IMR-90 (cell line): ENCODE data around the gene RYR3. TPM values are rescaled to one million over a fixed set of nuclear protein-coding genes. Genes with fewer than 3 reads are reported as not detected.

Source experiments
- ATAC-seq: fragments of 200-7000 bp; cut with Tn5 transposase; 2 replicates; pipeline ENCODE4 v1.9.1; 2020; ENCODE audit warnings: low read depth, mild to moderate bottlenecking, moderate library complexity
- BruUV-seq: library from RNA; stranded (reverse); fragments of 400-500 nt; replicated peaks from 2 replicates; lab custom pipeline; 2021; lab: Mats Ljungman, UMichigan
- CTCF ChIA-PET: fragments of 300-600 bp; formaldehyde crosslinking; extraction: SDS; loops from one replicate; lab custom pipeline; 2021; ENCODE audit warnings: antibody characterized with exemption; lab: Yijun Ruan, JAX
- POLR2A ChIA-PET: fragments of 300-600 bp; sonication (Branson Sonifier 250); formaldehyde crosslinking; loops from one replicate; lab custom pipeline; 2022; ENCODE audit warnings: antibody characterized with exemption; ENCODE audit not compliant: unreplicated experiment; lab: Charles Lee
- DNase-seq: peaks from one replicate; pipeline ENCODE4 v3.0.0; 2013
- H2AFZ ChIP-seq: replicated peaks from 2 replicates; pipeline ENCODE3; 2013; ENCODE audit warnings: low read length, mild to moderate bottlenecking; ENCODE audit not compliant: poor library complexity
- H2AK5ac ChIP-seq: 2 replicates; pipeline ENCODE4 v1.6.1; 2013; ENCODE audit warnings: low read depth, low read length, inconsistent platforms
- H2AK9ac ChIP-seq: replicated peaks from 2 replicates; pipeline ENCODE3; 2013; ENCODE audit warnings: mild to moderate bottlenecking, low read depth, low read length, moderate library complexity; ENCODE audit not compliant: poor library complexity
- H2BK120ac ChIP-seq: 2 replicates; pipeline ENCODE4 v1.6.1; 2013; ENCODE audit warnings: low read depth, low read length, inconsistent platforms
- H2BK15ac ChIP-seq: 3 replicates; pipeline ENCODE4 v1.6.1; 2013; ENCODE audit warnings: low read depth, low read length, inconsistent platforms
- H2BK20ac ChIP-seq: 2 replicates; pipeline ENCODE4 v1.6.1; 2013; ENCODE audit warnings: low read depth, mild to moderate bottlenecking, inconsistent platforms, low read length, moderate library complexity
- H2BK5ac ChIP-seq: 2 replicates; pipeline ENCODE4 v1.6.1; 2013; ENCODE audit warnings: mild to moderate bottlenecking, low read depth, low read length, inconsistent platforms; ENCODE audit not compliant: poor library complexity, severe bottlenecking
- H3K14ac ChIP-seq: replicated peaks from 2 replicates; pipeline ENCODE4 v1.6.1; 2013; ENCODE audit warnings: low read depth, low read length, inconsistent platforms
- H3K18ac ChIP-seq: 2 replicates; pipeline ENCODE4 v1.6.1; 2013; ENCODE audit warnings: low read depth, low read length, control low read depth
- H3K23ac ChIP-seq: 2 replicates; pipeline ENCODE4 v1.6.1; 2013; ENCODE audit warnings: low read depth, low read length, inconsistent platforms
- H3K27ac ChIP-seq: 2 replicates; pipeline ENCODE4 v1.5.1; 2013; ENCODE audit warnings: mild to moderate bottlenecking, control low read depth, low read length; ENCODE audit not compliant: insufficient read depth
- H3K27me3 ChIP-seq: 2 replicates; pipeline ENCODE4 v1.6.1; 2013; ENCODE audit warnings: low read length; ENCODE audit not compliant: control insufficient read depth, insufficient read depth
- H3K36me3 ChIP-seq: 2 replicates; pipeline ENCODE4 v1.6.1; 2013; ENCODE audit warnings: low read length, mixed read lengths; ENCODE audit not compliant: control insufficient read depth, insufficient read depth
- H3K4ac ChIP-seq: 2 replicates; pipeline ENCODE4 v1.6.1; 2013; ENCODE audit warnings: low read depth, low read length, inconsistent platforms
- H3K4me1 ChIP-seq: 2 replicates; pipeline ENCODE4 v1.6.1; 2013; ENCODE audit warnings: low read length, mixed read lengths; ENCODE audit not compliant: control insufficient read depth, insufficient read depth
- H3K4me2 ChIP-seq: 2 replicates; pipeline ENCODE4 v1.6.1; 2013; ENCODE audit warnings: low read depth, mild to moderate bottlenecking, control low read depth, low read length, moderate library complexity
- H3K4me3 ChIP-seq: 2 replicates; pipeline ENCODE4 v1.5.1; 2013; ENCODE audit warnings: low read depth, mild to moderate bottlenecking, control low read depth, low read length, moderate library complexity; ENCODE audit not compliant: insufficient read depth
- H3K56ac ChIP-seq: 2 replicates; pipeline ENCODE4 v1.6.1; 2013; ENCODE audit warnings: low read length, inconsistent platforms; ENCODE audit not compliant: insufficient read depth; ENCODE audit errors: extremely low read depth
- H3K79me1 ChIP-seq, 2 experiments: 2 replicates each; pipeline ENCODE4 v1.6.1; 2013; ENCODE audit warnings: low read length in 2 of 2, inconsistent platforms in 1 of 2, low read depth in 1 of 2
- H3K9ac ChIP-seq: 2 replicates; pipeline ENCODE4 v1.6.1; 2013; ENCODE audit warnings: low read depth, low read length, control low read depth
- H3K9me1 ChIP-seq: 2 replicates; pipeline ENCODE4 v1.6.1; 2013; ENCODE audit warnings: low read length, inconsistent platforms; ENCODE audit not compliant: insufficient read depth
- H3K9me3 ChIP-seq: 2 replicates; pipeline ENCODE4 v1.6.1; 2013; ENCODE audit warnings: low read length; ENCODE audit not compliant: control insufficient read depth, insufficient read depth
- H4K20me1 ChIP-seq: 2 replicates; pipeline ENCODE4 v1.6.1; 2013; ENCODE audit warnings: low read length, inconsistent platforms; ENCODE audit not compliant: insufficient read depth
- H4K5ac ChIP-seq: 2 replicates; pipeline ENCODE4 v1.6.1; 2013; ENCODE audit warnings: mild to moderate bottlenecking, low read depth, low read length, control low read depth
- H4K8ac ChIP-seq, 2 experiments: 2 replicates each; pipeline ENCODE4 v1.6.1; 2013; ENCODE audit warnings: low read depth in 2 of 2, low read length in 2 of 2, control low read depth in 1 of 2, inconsistent platforms in 1 of 2
- H4K91ac ChIP-seq: 2 replicates; pipeline ENCODE4 v1.6.1; 2013; ENCODE audit warnings: low read depth, low read length, inconsistent platforms; ENCODE audit not compliant: insufficient read depth
- BHLHE40 ChIP-seq: fragments of 150-350 bp; IDR thresholded peaks from 2 replicates; pipeline ENCODE4 v1.6.1; 2016; ENCODE audit warnings: mild to moderate bottlenecking, low read depth, low read length
- CTCF ChIP-seq: conservative IDR thresholded peaks from 2 replicates; pipeline ENCODE4 v1.5.1; 2012; ENCODE audit warnings: mild to moderate bottlenecking, low read depth, low read length, improper control_type of control experiment
- ELK1 ChIP-seq: fragments of 150-350 bp; IDR thresholded peaks from 2 replicates; pipeline ENCODE4 v1.6.1; 2016; ENCODE audit warnings: low read depth, mild to moderate bottlenecking, low read length, moderate library complexity, borderline replicate concordance
- MAFK ChIP-seq: IDR thresholded peaks from 2 replicates; pipeline ENCODE4 v1.6.1; 2012; ENCODE audit warnings: low read depth, low read length, improper control_type of control experiment
- MAZ ChIP-seq: IDR thresholded peaks from 2 replicates; pipeline ENCODE4 v1.6.1; 2012; ENCODE audit warnings: low read depth, mild to moderate bottlenecking, low read length, improper control_type of control experiment, moderate library complexity, borderline replicate concordance
- MXI1 ChIP-seq: IDR thresholded peaks from 2 replicates; pipeline ENCODE4 v1.6.1; 2012; ENCODE audit warnings: low read depth, mild to moderate bottlenecking, low read length, moderate library complexity, borderline replicate concordance
- NFE2L2 ChIP-seq: fragments of 150-350 bp; IDR thresholded peaks from 2 replicates; pipeline ENCODE4 v1.6.1; 2016; ENCODE audit warnings: low read depth, mild to moderate bottlenecking, low read length
- POLR2A ChIP-seq: IDR thresholded peaks from 2 replicates; pipeline ENCODE4 v1.6.1; 2012; ENCODE audit warnings: mild to moderate bottlenecking, low read depth, low read length
- RAD21 ChIP-seq: IDR thresholded peaks from 2 replicates; pipeline ENCODE4 v1.6.1; 2012; ENCODE audit warnings: low read length, improper control_type of control experiment
- RCOR1 ChIP-seq: IDR thresholded peaks from 2 replicates; pipeline ENCODE4 v1.6.1; 2012; ENCODE audit warnings: mild to moderate bottlenecking, low read length, improper control_type of control experiment; ENCODE audit not compliant: insufficient replicate concordance
- SMC3 ChIP-seq: fragments of 150-350 bp; IDR thresholded peaks from 2 replicates; pipeline ENCODE4 v1.6.1; 2016; ENCODE audit warnings: low read depth, mild to moderate bottlenecking, antibody characterized with exemption, low read length, moderate library complexity
- WGBS, 2 experiments: methylation state at CpG; one replicate each; pipeline versions ENCODE4 v1.1.5 to v1.1.7; 2013; ENCODE audit warnings: missing lambda C conversion rate in 2 of 2; ENCODE audit not compliant: insufficient read length in 1 of 2; ENCODE audit errors: extremely low coverage in 2 of 2; 5-methylcytosine and 5-hydroxymethylcytosine counted together
- dilution Hi-C: fragments of 300-500 bp; cut with HindIII; formaldehyde crosslinking; loops from one replicate; pipeline ENCODE4 v1.14.3; 2018; ENCODE audit warnings: low sequenced_read_pairs; ENCODE audit not compliant: unreplicated experiment
- in situ Hi-C: fragments of 300-500 bp; cut with MboI; formaldehyde crosslinking; loops from 3 replicates; pipeline ENCODE4 v1.14.3; 2019; ENCODE audit warnings: low sequenced_read_pairs, inconsistent platforms, mixed read lengths
- intact Hi-C: fragments of 100-400 bp; cut with micrococcal nuclease; formaldehyde crosslinking; loops from 2 replicates; pipeline ENCODE4 v1.10.0; 2022
- polyA plus RNA-seq, 3 experiments: library from polyadenylated mRNA; depleted of rRNA; stranded (reverse); fragments of >200 nt; gene quantifications; 2 replicates each; pipeline ENCODE4 v1.2.3, GENCODE V29; 2012; ENCODE audit warnings: low replicate concordance in 1 of 3
- total RNA-seq: library from RNA; depleted of rRNA; stranded (reverse); fragments of >200 nt; gene quantifications from 2 replicates; pipeline ENCODE4 v1.2.3, GENCODE V29; 2012

The RYR3 gene
- total and polyA plus RNA-seq, 2 of the 4 experiments (the other 2 are of a cell fraction) = 0.18 TPM; not detected in 1

DNA sequence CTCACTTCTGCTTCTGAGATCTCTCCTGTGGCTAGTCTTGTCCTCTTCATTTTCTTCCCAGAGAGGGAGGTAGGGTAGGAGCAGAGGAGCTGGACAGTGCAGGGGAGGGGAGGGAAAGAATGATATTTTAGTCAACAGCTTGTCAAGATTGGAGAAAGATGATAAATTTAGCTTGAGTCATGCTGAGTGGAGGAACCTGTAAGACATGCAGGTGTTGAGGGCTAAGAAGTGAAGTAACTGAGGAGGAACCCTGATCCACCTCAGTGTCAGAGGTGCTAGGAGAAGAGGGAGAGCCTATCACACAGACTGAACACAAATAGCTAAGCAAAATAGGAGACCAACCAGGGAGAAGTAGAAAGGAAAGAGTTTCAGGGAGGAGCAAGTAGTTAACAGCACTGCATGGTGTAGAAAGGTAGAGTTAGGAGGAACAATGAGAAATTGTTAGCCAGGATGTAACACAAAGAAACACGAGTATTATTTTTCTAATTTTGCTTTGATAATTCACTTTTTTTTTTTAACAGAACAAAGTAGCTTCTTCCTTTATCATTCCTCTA is 549.3 kb downstream of the RYR3 start:
- Histone ChIP-seq H3K9me1 (peaks cover 11% of the 10 kb centered on the region), H3K14ac (no peak overlapping the region), H4K91ac (no peak overlapping the region), H3K4me3 (no peak overlapping the region), H4K8ac (no peak overlapping the region), H3K4me1 (peaks cover 6% of the 10 kb centered on the region), H2AK5ac (no peak overlapping the region), H3K4ac (no peak overlapping the region), H3K36me3 (no peaks in the 10 kb centered on the region; the same call in 1 of the 2 replicates), H2BK15ac (no peak overlapping the region), H3K23ac (no peak overlapping the region), H3K27me3 (no peaks in the 10 kb centered on the region), H3K79me1 (no peaks in the 10 kb centered on the region), H4K20me1 (no peaks in the 10 kb centered on the region), H3K4me2 (no peak overlapping the region), H2BK20ac (no peak overlapping the region), H3K56ac (no peak overlapping the region), H3K18ac (no peak overlapping the region), H3K9ac (no peak overlapping the region), H4K5ac (no peak overlapping the region), H2BK5ac (no peak overlapping the region), H2AK9ac (no peak overlapping the region), H3K27ac (no peak overlapping the region), H3K9me3 (no peaks in the 10 kb centered on the region), H2AFZ (no peak overlapping the region), H2BK120ac (no peak overlapping the region)
- ChIA-PET CTCF (interaction anchor here (1.0 kb wide), 2 partner anchors 8 to 34 kb away, joined by 4 read pairs; no protein-coding TSS in a partner anchor), POLR2A (no interaction called here)
- DNase-seq = no peak
- ATAC-seq = no peak
- dilution Hi-C loops = no loop called here
- BruUV-seq = no TSS peak
- TF ChIP-seq RCOR1 (no peak), POLR2A (no peak), MAZ (no peak), MAFK (no peak), MXI1 (no peak), SMC3 (no peak), BHLHE40 (no peak), CTCF (no peak), NFE2L2 (no peak), RAD21 (no peak), ELK1 (no peak)
- intact Hi-C loops = no loop called here
- in situ Hi-C loops = no loop called here
- no CpG with 5 or more reads among the region's 1 CpG for WGBS, 2 experiments
